HepG2 (cell line): ENCODE measurements around the gene MILR1. TPM values are rescaled to one million over a fixed set of nuclear protein-coding genes. Genes with fewer than 3 reads are reported as not detected.

Experiments
- ARNT ChIP-seq: fragments of 450-650 bp; IDR thresholded peaks from 2 replicates; pipeline ENCODE4 v1.6.1; 2017
- ATF7-NPFF ChIP-seq: sonication (generic); formaldehyde crosslinking; IDR thresholded peaks from 2 replicates; pipeline ENCODE4 v1.8.1; 2023; ENCODE audit warnings: mild to moderate bottlenecking, low read depth, missing genetic modification reagents, moderate library complexity
- GATAD2A ChIP-seq: IDR thresholded peaks from 2 replicates; pipeline ENCODE4 v1.6.1; 2016
- GPBP1L1 ChIP-seq: sonication (generic); formaldehyde crosslinking; IDR thresholded peaks from 2 replicates; pipeline ENCODE4 v1.5.0; 2020; ENCODE audit warnings: mild to moderate bottlenecking, missing genetic modification reagents
- IRF2 ChIP-seq: IDR thresholded peaks from 2 replicates; pipeline ENCODE4 v1.6.1; 2018; ENCODE audit warnings: missing genetic modification reagents, missing compliant biosample characterization
- MAFF ChIP-seq: IDR thresholded peaks from 2 replicates; pipeline ENCODE4 v1.6.1; 2011; ENCODE audit warnings: low read depth, low read length, improper control_type of control experiment
- MTERF4 ChIP-seq: sonication (generic); formaldehyde crosslinking; IDR thresholded peaks from 2 replicates; pipeline ENCODE4 v1.8.0; 2023; ENCODE audit warnings: mild to moderate bottlenecking, missing genetic modification reagents
- NRL ChIP-seq: sonication (generic); formaldehyde crosslinking; IDR thresholded peaks from 2 replicates; pipeline ENCODE4 v1.5.0; 2020; ENCODE audit warnings: missing genetic modification reagents, mild to moderate bottlenecking, moderate library complexity, borderline replicate concordance
- PAXIP1 ChIP-seq: sonication (generic); formaldehyde crosslinking; conservative IDR thresholded peaks from 2 replicates; pipeline ENCODE4 v1.4.0; 2020; ENCODE audit warnings: mild to moderate bottlenecking, missing genetic modification reagents, moderate library complexity
- PHB2 ChIP-seq: fragments of 450-650 bp; IDR thresholded peaks from 2 replicates; pipeline ENCODE4 v1.6.1; 2018; ENCODE audit not compliant: partially characterized antibody
- RAD21 ChIP-seq: fragments of 450-650 bp; formaldehyde crosslinking; IDR thresholded peaks from 2 replicates; pipeline ENCODE4 v1.5.0; 2020; ENCODE audit warnings: mild to moderate bottlenecking
- RFXAP ChIP-seq: sonication (generic); formaldehyde crosslinking; IDR thresholded peaks from 2 replicates; pipeline ENCODE4 v1.4.0; 2020; ENCODE audit warnings: missing genetic modification reagents, borderline replicate concordance
- SMAD3 ChIP-seq: sonication (generic); formaldehyde crosslinking; IDR thresholded peaks from 2 replicates; pipeline ENCODE4 v1.4.0; 2020; ENCODE audit warnings: missing genetic modification reagents
- SOX5 ChIP-seq: IDR thresholded peaks from 2 replicates; pipeline ENCODE4 v1.6.1; 2016; ENCODE audit warnings: borderline replicate concordance
- TMF1 ChIP-seq: sonication (generic); formaldehyde crosslinking; IDR thresholded peaks from 2 replicates; pipeline ENCODE4 v1.8.1; 2022; ENCODE audit warnings: low read depth, missing genetic modification reagents
- ZNF430 ChIP-seq: sonication (generic); formaldehyde crosslinking; IDR thresholded peaks from 2 replicates; pipeline ENCODE4 v1.9.0; 2021; ENCODE audit warnings: mild to moderate bottlenecking, missing genetic modification reagents
- ZNF468 ChIP-seq: sonication (generic); formaldehyde crosslinking; IDR thresholded peaks from 2 replicates; pipeline ENCODE4 v1.8.0; 2022; ENCODE audit warnings: mild to moderate bottlenecking, moderate library complexity, missing genetic modification reagents
- ZNF678 ChIP-seq: sonication (generic); formaldehyde crosslinking; IDR thresholded peaks from 2 replicates; pipeline ENCODE4 v1.4.0; 2020; ENCODE audit warnings: mild to moderate bottlenecking, missing genetic modification reagents
- ZSCAN31 ChIP-seq: sonication (generic); formaldehyde crosslinking; IDR thresholded peaks from 2 replicates; pipeline ENCODE4 v1.5.0; 2020; ENCODE audit warnings: low read depth, mild to moderate bottlenecking, missing genetic modification reagents
- polyA plus RNA-seq, 8 experiments: library from polyadenylated mRNA; depleted of rRNA in 3 of 8; stranded (reverse) in 7 of 8; unstranded in 1 of 8; fragments of >200 nt; fragmentation: Illumina TruSeq in 4 of 8; extraction: Trizol in 4 of 8; gene quantifications; 2 replicates each; pipeline versions ENCODE4 v1.2.1 to v1.2.3, GENCODE V29; 2011 to 2016; ENCODE audit warnings: low read depth in 4 of 8, missing spikeins in 1 of 8, mixed read lengths in 1 of 8; ENCODE audit not compliant: insufficient read depth in 1 of 8
- total RNA-seq, 5 experiments: library from RNA; depleted of rRNA; stranded (reverse); fragments of >200 nt; fragmentation: Illumina TruSeq; extraction: Trizol; gene quantifications; 2 replicates each; pipeline ENCODE4 v1.2.3, GENCODE V29; 2016; ENCODE audit warnings: low read depth in 1 of 5

Gene MILR1
- total and polyA plus RNA-seq, 2 of the 13 experiments (the other 11 are each of a cell fraction or from before 2014, with no cell fraction given), result 0.27 to 1.7 TPM

GRCh38 chr17:64418506-64419339 is 30.2 kb upstream of the MILR1 start (continued):
- 0 out of 2 replicates have a peak, but pooled peaks have one; percentile 17 for TF ChIP-seq PAXIP1 (CRISPR knock-in tag)
- TF ChIP-seq MAFF, result no peak
- TF ChIP-seq ZNF678, result no peak
- no peak for TF ChIP-seq PHB2
- no peak for TF ChIP-seq GPBP1L1
- 0 out of 2 replicates have a peak, but pooled peaks have one; percentile 4 for TF ChIP-seq ZNF430
- TF ChIP-seq TMF1 (CRISPR knock-in tag), result no peak; the same call in 1 of the 2 replicates
- TF ChIP-seq NRL, result no peak
- TF ChIP-seq MTERF4 (CRISPR knock-in tag), result no peak
- 0 out of 2 replicates have a peak, but pooled peaks have one; percentile 38 for TF ChIP-seq SOX5 (CRISPR knock-in tag)
- peak; percentile 74 for TF ChIP-seq RAD21
- TF ChIP-seq GATAD2A (CRISPR knock-in tag), result 0 out of 2 replicates have a peak, but pooled peaks have one; percentile 16
- TF ChIP-seq ARNT, result no peak
- no peak; the same call in 1 of the 2 replicates for TF ChIP-seq ATF7-NPFF (CRISPR knock-in tag)
- no peak for TF ChIP-seq ZNF468 (CRISPR knock-in tag)
- no peak for TF ChIP-seq ZSCAN31
- peak; percentile 43; the same call in 1 of the 2 replicates for TF ChIP-seq SMAD3 (CRISPR knock-in tag)
- TF ChIP-seq IRF2 (CRISPR knock-in tag), result 0 out of 2 replicates have a peak, but pooled peaks have one; percentile 34
- no peak for TF ChIP-seq RFXAP (CRISPR knock-in tag)
